Esophagus muscularis mucosa (tissue), 4 donors: ENCODE measurements around the gene GID4. TPM values are rescaled to one million over a fixed set of nuclear protein-coding genes. Genes with fewer than 3 reads are reported as not detected.

Source experiments
- DNase-seq: peaks from one replicate; pipeline ENCODE4 v3.0.0-alpha.2; 2017; ENCODE audit errors: extremely low spot score
- H3K27ac ChIP-seq, 4 donors: fragments of 200-600 bp; sonication (generic); replicated peaks in 1 of 4; 1 replicate in 3 of 4; 2 replicates in 1 of 4; pipeline ENCODE4 v1.5.1; 2016 to 2019; ENCODE audit warnings: mild to moderate bottlenecking in 1 of 4
- H3K27me3 ChIP-seq, 4 donors: fragments of 200-600 bp; sonication (generic); one replicate each; pipeline versions ENCODE4 v1.5.1 to v1.6.0; 2016 to 2019
- H3K36me3 ChIP-seq, 4 donors: fragments of 200-600 bp; sonication (generic); one replicate each; pipeline ENCODE4 v1.5.1; 2016 to 2019
- H3K4me1 ChIP-seq, 4 donors: fragments of 200-600 bp; sonication (generic); one replicate each; pipeline ENCODE4 v1.5.1; 2016 to 2019
- H3K4me3 ChIP-seq, 4 donors: fragments of 200-600 bp; sonication (generic); 1 replicate in 2 of 4; 2 replicates in 2 of 4; pipeline ENCODE4 v1.5.1; 2016 to 2019; ENCODE audit warnings: mild to moderate bottlenecking in 4 of 4, moderate library complexity in 1 of 4
- H3K9me3 ChIP-seq, 4 donors: fragments of 200-600 bp; sonication (generic); 1 replicate in 3 of 4; 2 replicates in 1 of 4; pipeline ENCODE4 v1.5.1; 2016 to 2019
- CTCF ChIP-seq, 3 experiments: fragments of 200-600 bp in 2 of 3; fragments of 450-650 bp in 1 of 3; sonication (generic) in 2 of 3; IDR thresholded peaks; one replicate each; pipeline ENCODE4 v1.5.1; 2017 to 2019; ENCODE audit warnings: antibody characterized with exemption in 3 of 3, mild to moderate bottlenecking in 2 of 3, moderate library complexity in 1 of 3
- EP300 ChIP-seq: sonication (generic); formaldehyde crosslinking; IDR thresholded peaks from one replicate; pipeline ENCODE4 v1.6.1; 2017; ENCODE audit warnings: antibody characterized with exemption
- POLR2A ChIP-seq: fragments of 450-650 bp; IDR thresholded peaks from one replicate; pipeline ENCODE4 v1.6.1; 2017; ENCODE audit warnings: antibody characterized with exemption, moderate library complexity, mild to moderate bottlenecking, low read depth
- POLR2AphosphoS5 ChIP-seq, 2 donors: sonication (generic); formaldehyde crosslinking; IDR thresholded peaks; one replicate each; pipeline ENCODE4 v1.6.1; 2017; ENCODE audit warnings: antibody characterized with exemption in 2 of 2
- WGBS: methylation state at CpG from one replicate; pipeline ENCODE4 v1.1.5; 2018; 5-methylcytosine and 5-hydroxymethylcytosine counted together
- intact Hi-C: fragments of 100-400 bp; cut with DNase I; formaldehyde crosslinking; loops from one replicate; pipeline ENCODE4 v1.15.1; 2023
- total RNA-seq, 4 donors: library from RNA; depleted of rRNA; stranded (reverse); fragments of >200 nt; gene quantifications; one replicate each; pipeline versions ENCODE4 v1.1.0 to v1.2.1, GENCODE V29; 2016

The GID4 gene
- total RNA-seq, 4 donors from 2014 or later = 33.1 to 39.8 (median 34.4) TPM

GRCh38 chr17:18093616-18094408, 54.6 kb downstream of the GID4 start:
- Histone ChIP-seq H3K4me1 (peaks cover under 1 to 11% (median 7%) of the 10 kb centered on the region in 4 donors), H3K36me3 (peaks cover 20 to 76% (median 52%) of the 10 kb centered on the region in 4 donors), H3K9me3 (no peaks in the 10 kb centered on the region), H3K4me3 (no peak overlapping the region), H3K27me3 (no peaks in the 10 kb centered on the region), H3K27ac (no peak overlapping the region)
- WGBS = 79% methylated on average over 15 of the region's 15 CpGs
- intact Hi-C loops = no loop called here
- TF ChIP-seq CTCF (IDR thresholded peaks at IDR 0.05) = peak in 1 of 3 experiments; percentile 14
- no peak for TF ChIP-seq POLR2AphosphoS5 (IDR thresholded peaks at IDR 0.05)
- DNase-seq = no peak

GRCh38 chr17:18094409-18094807, 55.2 kb downstream of the GID4 start:
- intact Hi-C loops = no loop called here
- no peak for DNase-seq
- no peaks in the 10 kb centered on the region for H3K27me3 ChIP-seq
- H3K4me3 ChIP-seq = no peak overlapping the region
- WGBS = 97% methylated on average over 10 of the region's 10 CpGs
- no peak overlapping the region for H3K27ac ChIP-seq
- H3K4me1 ChIP-seq = peaks cover 0 to 6% (median 2%) of the 10 kb centered on the region in 4 donors
- TF ChIP-seq EP300 = no peak
- no peak for TF ChIP-seq CTCF (IDR thresholded peaks at IDR 0.05)
- no peak for TF ChIP-seq POLR2AphosphoS5 (IDR thresholded peaks at IDR 0.05)
- TF ChIP-seq POLR2A = no peak
- no peaks in the 10 kb centered on the region for H3K9me3 ChIP-seq
- peaks cover 23 to 82% (median 58%) of the 10 kb centered on the region in 4 donors for H3K36me3 ChIP-seq

- intact Hi-C loops = no loop called here
These were observed 60.3 kb downstream of the GID4 start for GRCh38 chr17:18099516-18099915.

GRCh38 chr17:18100616-18101015, 61.4 kb downstream of the GID4 start:
- Histone ChIP-seq H3K27ac (no peak overlapping the region), H3K27me3 (no peaks in the 10 kb centered on the region), H3K9me3 (no peaks in the 10 kb centered on the region), H3K4me3 (no peak overlapping the region), H3K36me3 (peaks cover 23 to 96% (median 89%) of the 10 kb centered on the region in 4 donors), H3K4me1 (no peaks in the 10 kb centered on the region)
- intact Hi-C loops = no loop called here
- WGBS = no CpG with 5 or more reads among the region's 10 CpGs
- DNase-seq = no peak
- TF ChIP-seq CTCF (IDR thresholded peaks at IDR 0.05) = no peak
- no peak for TF ChIP-seq POLR2A
- TF ChIP-seq EP300 = no peak
- no peak for TF ChIP-seq POLR2AphosphoS5 (IDR thresholded peaks at IDR 0.05)

More at GRCh38 chr17:18099516-18099915, 60.3 kb downstream of the GID4 start:
- 95% methylated on average over 14 of the region's 14 CpGs for WGBS
- no peak overlapping the region for H3K4me3 ChIP-seq
- H3K9me3 ChIP-seq = no peaks in the 10 kb centered on the region
- no peak for DNase-seq
- H3K36me3 ChIP-seq = peaks cover 23 to 95% (median 87%) of the 10 kb centered on the region in 4 donors
- H3K27ac ChIP-seq = no peak overlapping the region
- no peaks in the 10 kb centered on the region for H3K4me1 ChIP-seq
- TF ChIP-seq POLR2A = no peak
- TF ChIP-seq EP300 = no peak
- no peak for TF ChIP-seq POLR2AphosphoS5 (IDR thresholded peaks at IDR 0.05)
- TF ChIP-seq CTCF (IDR thresholded peaks at IDR 0.05) = no peak
- H3K27me3 ChIP-seq = no peaks in the 10 kb centered on the region

GRCh38 chr17:18101828-18102227, 62.6 kb downstream of the GID4 start:
- WGBS = 86% methylated on average over 6 of the region's 9 CpGs
- Histone ChIP-seq H3K36me3 (peaks cover 20 to 96% (median 84%) of the 10 kb centered on the region in 4 donors), H3K4me3 (no peak overlapping the region), H3K27me3 (no peaks in the 10 kb centered on the region), H3K27ac (no peak overlapping the region), H3K4me1 (no peaks in the 10 kb centered on the region), H3K9me3 (no peaks in the 10 kb centered on the region)
- intact Hi-C loops = no loop called here
- TF ChIP-seq POLR2A (no peak), POLR2AphosphoS5 (IDR thresholded peaks at IDR 0.05) (no peak), CTCF (IDR thresholded peaks at IDR 0.05) (no peak), EP300 (no peak)
- no peak for DNase-seq
